ENCODE measurements around the gene HRCT1.
"Not testable (repeated sequence)": the region's sequence is repeated elsewhere in the genome, so short reads cannot be mapped to it uniquely, and the experiment has no call there.

HRCT1 gene

DNA sequence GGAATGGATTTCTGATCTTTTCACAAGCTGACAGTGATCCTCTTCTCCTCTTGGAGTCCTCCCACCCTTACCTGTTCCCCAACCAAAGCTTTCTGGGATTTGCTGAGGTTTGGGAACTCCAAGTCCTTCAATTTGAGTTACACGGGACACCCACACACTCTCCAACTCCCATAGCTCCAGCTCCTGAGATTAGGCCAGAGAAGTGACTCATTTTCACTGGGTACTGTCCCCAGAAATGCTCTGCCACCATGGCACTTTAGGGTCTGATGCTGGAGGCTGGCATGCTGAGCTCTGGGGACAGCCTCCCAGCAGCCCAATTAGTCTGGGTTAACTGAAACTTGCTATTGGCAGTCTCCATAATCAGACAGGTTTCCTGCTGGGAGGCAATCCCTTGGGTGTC, 14.0 kb upstream of the HRCT1 start:
- intact Hi-C loops (cut with DNase I), result no loop called here
- peak in 1 of 10 donors; percentile 33 for DNase-seq

GRCh38 chr9:35896570-35896969, 9.4 kb upstream of the HRCT1 start:
- intact Hi-C loops (cut with DNase I), result no loop called here
- no peak for DNase-seq

GRCh38 chr9:35897376-35898099, 8.5 kb upstream of the HRCT1 start:
- DNase-seq; intact Hi-C loops (cut with DNase I): not testable (repeated sequence)

GRCh38 chr9:35898337-35898736, 7.7 kb upstream of the HRCT1 start:
- intact Hi-C loops (cut with DNase I), result no loop called here
- DNase-seq, result no peak

- no peak for DNase-seq
- intact Hi-C loops (cut with DNase I), result no loop called here
Observed at GRCh38 chr9:35899021-35899420, 7.0 kb upstream of the HRCT1 start.

GRCh38 chr9:35903049-35903448, 3.0 kb upstream of the HRCT1 start:
- DNase-seq, result no peak
- intact Hi-C loops (cut with DNase I), result loop anchor here (2.0 kb wide), 1 partner anchor 42 kb away; no protein-coding TSS in a partner anchor

DNA sequence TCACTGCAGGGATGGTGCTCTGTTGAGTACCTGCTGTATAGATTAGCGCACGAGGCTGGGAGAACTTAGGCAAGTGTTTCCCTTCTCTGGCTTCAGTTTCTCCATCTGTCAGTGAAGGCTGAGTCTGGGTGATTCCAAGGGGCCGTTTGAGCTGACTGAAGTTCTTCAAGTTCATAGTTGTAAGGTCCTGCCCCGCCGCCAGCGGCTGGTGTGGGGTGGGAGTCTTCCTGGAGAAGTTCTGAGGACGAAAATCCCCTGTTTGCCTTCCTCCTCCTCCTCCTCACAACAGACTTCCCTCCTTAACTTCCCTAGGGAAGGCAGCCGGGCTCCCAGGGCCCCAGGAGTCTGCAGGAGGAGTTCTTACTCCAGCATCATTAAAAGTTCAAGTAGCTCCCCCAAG, 1.7 kb upstream of the HRCT1 start:
- DNase-seq, result no peak
- intact Hi-C loops (cut with DNase I), result no loop called here

DNA sequence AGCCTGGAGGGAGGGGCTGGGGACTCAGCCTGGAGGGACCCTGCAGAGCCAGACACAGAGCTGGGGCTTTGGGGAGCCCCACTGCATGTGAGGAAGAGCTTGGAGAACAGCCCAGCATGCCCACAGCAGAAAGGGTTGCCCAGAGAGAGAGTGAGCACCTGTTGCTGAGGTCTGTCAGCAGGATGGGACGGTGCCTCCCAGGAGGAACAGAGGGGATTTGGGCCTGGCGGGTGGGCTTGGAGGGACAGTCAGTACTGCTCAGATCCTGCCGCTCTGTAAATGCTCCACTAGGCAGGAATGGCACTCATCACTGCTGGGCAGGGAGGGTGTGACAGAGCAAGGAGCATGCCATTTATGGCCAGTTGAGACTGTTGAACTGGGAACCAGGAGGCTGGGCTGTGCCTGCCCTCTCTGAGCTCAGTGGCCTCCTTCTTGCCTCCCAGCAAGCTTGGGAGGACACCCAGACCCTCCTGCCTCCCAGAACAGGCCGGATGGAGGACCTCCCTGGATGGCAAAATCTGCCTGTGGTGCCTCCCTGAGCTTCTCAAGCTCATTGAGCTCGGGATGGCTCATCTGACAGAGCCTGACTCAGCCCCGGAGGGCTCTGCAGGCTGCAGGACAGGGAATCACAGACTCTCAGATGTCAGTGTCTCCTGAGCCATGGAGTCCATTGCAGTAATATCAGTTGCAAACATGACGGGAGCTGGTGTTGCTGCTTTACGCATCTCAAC, 786 bp upstream of the HRCT1 start:
- intact Hi-C loops (cut with DNase I), result no loop called here

GRCh38 chr9:35906923-35907699, 1.1 kb downstream of the HRCT1 start:
- DNase-seq, result no peak
- intact Hi-C loops (cut with DNase I), result no loop called here

More for the DNA sequence above, 786 bp upstream of the HRCT1 start:
- DNase-seq, result no peak

DNA sequence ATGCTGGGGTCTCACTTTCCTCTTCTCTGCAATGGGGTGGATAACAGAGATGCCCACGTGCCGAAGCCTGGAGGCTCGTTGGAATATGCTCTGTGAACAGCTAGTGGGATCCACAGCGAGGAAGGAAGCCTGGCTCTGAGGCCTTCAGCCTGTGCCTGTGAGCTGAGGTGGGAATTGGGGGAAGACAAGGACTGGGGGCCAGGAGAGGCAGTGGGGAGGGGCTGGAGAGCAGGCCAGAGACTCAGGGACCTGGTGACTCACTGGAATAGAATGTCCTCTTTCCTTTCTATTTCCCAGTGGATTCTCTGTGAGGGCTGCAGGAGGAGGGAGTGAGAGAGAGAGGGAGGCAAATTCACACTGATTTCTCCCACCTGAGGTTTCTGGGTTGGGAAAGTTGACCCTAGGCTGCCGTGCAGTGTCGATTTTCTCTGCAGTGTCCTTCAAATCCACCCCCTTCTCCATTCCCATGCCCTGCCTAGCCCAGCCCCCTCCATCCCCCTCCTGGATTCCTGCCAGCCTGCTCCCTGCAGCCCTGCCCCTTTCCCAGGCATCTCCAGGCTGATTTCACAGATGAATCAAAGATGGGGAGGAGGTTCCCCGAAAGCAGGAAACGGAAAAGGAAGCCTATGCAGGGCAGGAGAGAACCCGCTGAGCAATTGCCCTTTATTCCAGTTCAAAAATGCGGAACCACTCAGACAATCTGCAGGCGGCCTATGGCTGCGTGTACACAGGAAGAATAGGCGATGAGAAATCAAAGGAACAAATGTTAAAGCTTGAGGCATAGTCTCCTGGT, 1.9 kb downstream of the HRCT1 start:
- DNase-seq, result no peak
- intact Hi-C loops (cut with DNase I), result no loop called here

DNA sequence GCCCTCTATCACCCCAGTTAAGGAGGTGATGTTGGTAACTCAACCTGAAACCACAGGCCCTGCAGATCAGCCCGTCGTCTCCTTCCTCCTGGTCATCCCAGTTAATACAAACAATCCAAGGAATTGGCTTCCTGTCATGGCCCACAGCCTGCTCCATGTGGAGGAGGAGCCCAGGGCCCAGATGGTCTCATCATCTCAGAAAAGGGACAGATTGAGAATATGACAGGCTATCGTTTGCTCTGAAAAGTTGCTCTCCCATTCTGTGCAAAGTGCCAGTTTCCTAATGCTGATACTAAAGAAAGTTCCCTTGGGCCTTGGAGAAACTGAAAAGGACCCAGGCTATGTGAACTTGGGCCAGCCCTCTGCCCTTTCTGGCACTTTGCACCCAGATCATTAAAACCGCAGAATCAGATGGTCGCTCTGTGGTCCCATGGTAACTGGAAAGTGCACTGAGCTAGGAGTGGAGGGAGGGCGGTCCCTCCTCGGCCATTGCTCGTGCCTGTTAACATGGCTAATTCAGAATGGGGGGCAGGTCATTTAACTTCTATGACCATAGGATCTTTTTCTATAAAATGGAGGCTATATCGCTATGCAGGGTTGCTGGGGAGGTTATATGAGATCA, 2.6 kb downstream of the HRCT1 start:
- no peak for DNase-seq
- intact Hi-C loops (cut with DNase I), result no loop called here

DNA sequence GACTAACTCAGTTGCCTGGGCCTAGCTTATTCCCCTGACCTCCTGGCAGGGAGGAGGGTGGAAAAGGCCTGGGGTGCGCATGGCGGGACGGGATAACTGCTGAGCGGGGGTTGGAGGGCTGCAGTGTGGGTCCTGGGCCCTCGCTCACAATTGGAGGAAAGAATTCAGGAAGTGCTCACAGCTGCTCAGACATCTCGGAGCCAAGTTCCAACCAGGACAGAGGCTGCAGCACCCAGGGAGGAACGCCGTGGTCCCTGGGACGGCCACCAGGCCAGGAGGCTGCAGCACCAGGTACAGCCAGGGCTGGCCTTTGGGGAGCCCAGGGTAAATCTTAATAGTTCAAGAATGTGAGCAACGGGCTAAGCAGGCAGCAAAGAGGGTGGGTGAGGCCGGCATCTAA, 3.3 kb downstream of the HRCT1 start, which contains the start of gene SPAAR:
Gene SPAAR (plus strand): TSS at position 217 of the 400 bp plus-strand sequence. CDS start 974 bp downstream, outside the sequence.
- no peak for DNase-seq
- intact Hi-C loops (cut with DNase I), result no loop called here

- intact Hi-C loops (cut with DNase I), result no loop called here
- peak in 1 of 10 donors; percentile 79 for DNase-seq
Observed at GRCh38 chr9:35909687-35910612, 3.9 kb downstream of the HRCT1 start.

- DNase-seq, result no peak
Observed at GRCh38 chr9:35910613-35911359, 4.8 kb downstream of the HRCT1 start.

DNA sequence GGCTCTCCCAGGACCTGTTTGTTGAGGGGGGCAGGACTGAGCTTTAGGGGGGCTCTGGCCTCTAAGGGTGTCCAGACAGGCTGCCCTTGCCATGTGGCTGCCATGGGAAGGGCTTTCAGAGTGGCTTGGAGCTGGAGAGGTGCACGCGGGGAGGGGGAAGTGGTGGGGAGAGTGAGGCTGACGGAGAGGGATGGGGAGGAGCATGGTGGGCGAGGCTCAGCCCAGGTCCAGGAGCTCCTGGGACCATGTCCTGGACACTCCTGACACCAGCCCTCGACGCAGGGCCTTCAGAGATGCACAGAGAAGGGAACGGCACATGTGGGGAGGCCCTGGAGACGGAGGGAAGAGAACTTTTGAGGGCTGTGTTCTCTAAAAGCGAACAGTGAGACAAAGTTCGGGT, 5.7 kb downstream of the HRCT1 start:
- intact Hi-C loops (cut with DNase I), result no loop called here
- DNase-seq, result no peak

More at GRCh38 chr9:35910613-35911359, 4.8 kb downstream of the HRCT1 start:
- intact Hi-C loops (cut with DNase I), result no loop called here

DNA sequence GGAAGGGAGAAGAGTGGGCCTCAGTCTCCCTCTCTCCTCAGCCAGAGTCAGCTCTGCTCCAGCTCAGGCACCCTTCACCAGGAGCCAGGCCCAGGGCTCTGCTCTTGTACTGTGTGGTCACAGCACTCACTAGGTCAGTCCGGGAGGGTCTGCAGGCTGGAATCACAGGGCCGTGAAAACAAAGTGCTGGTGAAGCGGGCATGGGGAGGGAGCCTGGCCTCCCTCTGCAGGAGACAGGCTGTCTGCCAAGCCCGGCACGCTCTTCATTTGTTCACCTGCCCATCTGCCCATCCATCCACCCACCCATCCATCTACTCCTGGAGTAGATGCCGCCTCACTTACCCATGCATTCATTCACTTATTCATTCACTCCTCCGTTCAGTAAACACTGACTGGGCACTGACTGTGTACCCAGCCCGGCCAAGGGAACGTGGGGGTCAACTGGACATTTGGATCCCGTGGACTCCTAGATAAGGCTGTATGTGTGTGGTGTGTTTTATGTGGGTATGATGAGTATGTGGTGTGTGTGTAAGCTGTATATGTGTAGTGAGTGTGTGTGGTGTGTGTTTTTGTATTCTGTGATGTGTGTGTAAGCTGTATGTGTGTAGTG, 6.9 kb downstream of the HRCT1 start:
- intact Hi-C loops (cut with DNase I), result no loop called here
- no peak for DNase-seq

- DNase-seq; intact Hi-C loops (cut with DNase I): not testable (repeated sequence)
Observed at GRCh38 chr9:35913429-35913828, 7.4 kb downstream of the HRCT1 start.
